GM18909 (cell line): Measurements from ENCODE around the gene TGFB2.

ENCODE experiments used
- ATAC-seq: cut with Tn5 transposase; IDR thresholded peaks from one replicate; pipeline ENCODE4 v1.9.1; 2021; ENCODE audit warnings: mild to moderate bottlenecking; ENCODE audit not compliant: unreplicated experiment, poor library complexity

Gene TGFB2

GRCh38 chr1:218382261-218382660, 37.1 kb downstream of the TGFB2 start:
- no peak for ATAC-seq

- no peak for ATAC-seq
Measured at GRCh38 chr1:218383051-218383450, 37.9 kb downstream of the TGFB2 start.

DNA sequence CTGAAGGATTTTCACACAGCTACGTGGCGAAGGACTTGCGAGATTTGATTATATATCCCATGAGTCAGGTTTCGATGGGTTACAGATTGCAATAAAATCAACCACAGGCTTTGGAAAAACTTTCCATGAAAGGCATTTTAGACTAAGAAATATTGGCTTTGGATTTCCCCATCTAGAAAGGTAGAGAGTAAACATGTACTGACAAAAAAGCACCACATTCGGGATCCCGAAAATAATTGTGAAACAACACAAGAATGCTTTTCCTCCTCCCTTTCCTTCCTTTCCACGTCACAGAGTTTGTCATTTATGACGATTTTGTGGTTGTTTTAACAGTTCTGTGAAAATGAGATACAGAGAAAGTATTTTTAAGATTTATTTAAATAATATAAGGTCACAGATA, 38.5 kb downstream of the TGFB2 start:
- ATAC-seq: no peak

DNA sequence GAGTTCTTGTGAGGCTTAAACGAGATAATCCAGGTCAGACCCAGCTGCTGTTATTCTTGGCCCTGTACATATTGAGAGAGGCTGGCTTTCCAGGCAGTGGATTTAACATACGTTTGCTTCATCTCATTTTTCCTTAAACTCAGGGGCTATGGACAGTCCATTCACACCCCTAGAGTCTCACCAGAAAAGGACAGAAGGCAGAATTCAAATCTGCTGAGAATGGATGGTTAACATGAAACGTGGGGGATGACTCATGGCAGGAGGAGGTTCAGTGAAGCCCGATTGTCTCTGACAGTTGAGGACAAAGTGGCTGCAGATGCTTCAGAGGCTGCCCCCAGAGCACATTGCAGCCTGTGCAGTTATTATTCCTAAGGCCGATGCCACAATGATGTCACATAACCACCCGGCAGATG, 39.5 kb downstream of the TGFB2 start:
- no peak for ATAC-seq

GRCh38 chr1:218388591-218388990, 43.5 kb downstream of the TGFB2 start:
- ATAC-seq: no peak

- ATAC-seq: no peak
Measured at GRCh38 chr1:218390618-218391017, 45.5 kb downstream of the TGFB2 start.

- ATAC-seq: no peak
Measured at GRCh38 chr1:218392780-218393179, 47.6 kb downstream of the TGFB2 start.

DNA sequence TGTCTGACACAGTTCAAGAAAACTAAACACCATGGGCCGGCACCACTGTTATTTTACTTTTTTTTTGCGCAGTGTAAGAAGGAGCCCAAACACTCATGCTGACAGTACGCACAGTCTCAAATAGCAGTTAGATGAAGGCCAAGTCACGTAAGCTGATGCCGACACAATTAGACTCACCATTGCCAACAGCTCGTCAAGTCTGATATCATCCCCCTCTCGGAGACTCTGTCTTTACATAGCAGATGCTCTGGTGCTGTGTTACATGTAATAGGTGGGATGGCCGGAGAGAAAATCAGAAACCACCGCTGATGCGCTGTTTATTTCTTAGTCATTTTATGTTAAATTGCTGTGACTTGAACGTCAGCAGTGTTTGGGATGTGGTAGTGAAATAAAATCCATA, 49.3 kb downstream of the TGFB2 start:
- ATAC-seq: no peak

- no peak for ATAC-seq
Measured at GRCh38 chr1:218394989-218395388, 49.9 kb downstream of the TGFB2 start.

- ATAC-seq: no peak
Measured at GRCh38 chr1:218395916-218396315, 50.8 kb downstream of the TGFB2 start.

DNA sequence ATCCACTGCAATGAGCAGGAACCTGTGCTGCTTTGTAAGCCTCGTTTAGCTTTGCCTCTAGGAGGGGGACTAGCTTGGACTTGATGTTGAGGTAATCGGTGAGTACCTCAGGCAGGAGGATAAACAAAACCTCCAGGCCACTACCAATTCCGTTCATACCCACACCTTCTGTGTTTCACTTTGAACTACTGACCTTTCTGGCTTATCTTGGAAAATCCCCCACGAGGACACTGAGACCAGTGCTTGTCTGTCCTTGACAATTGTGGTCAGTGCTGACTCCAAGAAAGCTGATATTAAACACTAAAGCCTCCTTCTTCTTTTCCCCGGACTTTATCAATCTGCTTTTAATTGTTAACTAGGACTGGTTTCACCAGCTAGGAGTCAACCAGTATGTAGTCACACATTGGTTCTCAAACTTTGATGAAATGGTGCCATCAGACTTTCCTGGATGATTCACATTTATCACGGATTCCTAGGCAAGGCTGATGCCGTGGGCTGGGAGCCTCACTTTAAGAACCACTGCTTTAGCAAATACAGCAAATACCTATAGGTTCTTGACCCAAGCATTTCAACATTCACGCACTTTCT, 52.7 kb downstream of the TGFB2 start:
- no peak for ATAC-seq

DNA sequence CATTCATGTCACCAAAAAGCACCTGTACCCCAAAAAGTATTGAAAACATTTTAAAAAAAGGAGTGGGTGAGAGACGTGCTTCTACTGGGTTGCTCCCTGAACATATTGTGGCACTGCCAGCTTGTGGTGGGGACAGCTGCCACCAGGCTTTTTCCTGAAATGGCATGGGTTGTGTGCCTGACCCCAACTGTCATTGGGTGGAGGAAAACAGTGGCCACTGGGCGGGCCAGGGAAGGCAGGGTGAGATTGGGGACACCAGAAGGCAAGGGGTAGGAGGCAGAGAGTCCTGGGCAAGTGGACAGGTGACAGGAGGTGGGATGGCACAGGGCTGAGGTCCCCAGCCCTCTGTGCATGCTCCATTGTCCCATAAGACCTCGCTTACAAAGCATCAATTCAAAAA, 55.5 kb downstream of the TGFB2 start:
- ATAC-seq: no peak

GRCh38 chr1:218401441-218401997, 56.4 kb downstream of the TGFB2 start:
- ATAC-seq: no peak

GRCh38 chr1:218401998-218402785, 57.1 kb downstream of the TGFB2 start:
- no peak for ATAC-seq

DNA sequence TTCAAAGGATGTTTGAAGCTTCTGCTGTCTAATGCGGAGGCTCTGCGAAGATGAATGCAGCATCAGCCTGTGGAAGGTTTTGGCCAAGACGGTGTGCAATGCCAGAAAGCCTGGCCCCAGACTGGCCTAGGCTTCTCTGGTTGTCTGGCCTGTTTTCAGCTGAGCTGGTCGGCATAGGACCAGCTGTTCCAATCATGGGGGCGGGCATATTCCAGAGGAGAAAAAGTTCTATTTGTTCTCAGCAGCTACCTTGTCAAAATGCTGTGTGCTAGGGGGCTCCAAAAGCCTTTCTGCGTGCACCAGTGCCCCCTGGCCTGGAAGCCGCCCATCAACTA, 57.6 kb downstream of the TGFB2 start:
- no peak for ATAC-seq

DNA sequence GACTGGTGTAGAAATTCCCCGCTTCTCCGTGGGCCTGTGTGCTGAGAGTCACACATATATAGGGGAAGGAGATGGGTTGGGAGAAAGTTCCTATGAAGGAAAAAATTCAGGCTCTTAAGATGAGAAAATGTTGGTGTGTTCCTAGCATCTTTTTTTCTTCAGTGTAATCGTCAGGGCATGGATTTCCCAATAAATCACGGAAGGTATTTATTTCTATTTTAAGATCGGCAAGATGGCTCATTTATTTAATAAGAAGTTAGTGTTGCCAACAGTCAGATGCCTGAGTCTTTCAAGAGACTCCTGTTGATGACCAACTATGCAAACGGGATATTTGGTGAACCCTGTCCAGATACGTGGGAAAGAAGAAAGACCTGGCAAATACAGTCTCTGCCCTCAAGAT, 58.2 kb downstream of the TGFB2 start:
- no peak for ATAC-seq

- no peak for ATAC-seq
Measured at GRCh38 chr1:218407630-218408029, 62.5 kb downstream of the TGFB2 start.

DNA sequence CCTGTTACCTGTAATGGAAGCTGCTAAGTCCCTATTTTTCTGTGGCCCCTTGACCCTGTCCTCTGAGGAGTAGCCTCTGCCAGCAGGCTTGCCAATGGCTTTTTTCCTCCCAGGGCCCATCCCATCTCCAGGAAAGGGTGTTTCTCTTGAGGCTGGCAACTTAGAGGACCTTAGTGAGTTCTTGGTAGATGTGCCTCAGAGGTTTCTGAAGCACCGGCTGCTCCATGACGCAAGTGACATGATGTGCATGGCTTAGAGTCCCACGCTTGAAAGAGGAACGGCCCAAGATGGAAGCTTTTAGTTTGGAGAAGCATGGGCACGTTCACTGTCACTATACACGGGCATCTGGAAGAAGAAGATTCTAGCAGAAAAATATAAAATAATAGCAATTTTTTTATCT, 63.0 kb downstream of the TGFB2 start:
- ATAC-seq: no peak

DNA sequence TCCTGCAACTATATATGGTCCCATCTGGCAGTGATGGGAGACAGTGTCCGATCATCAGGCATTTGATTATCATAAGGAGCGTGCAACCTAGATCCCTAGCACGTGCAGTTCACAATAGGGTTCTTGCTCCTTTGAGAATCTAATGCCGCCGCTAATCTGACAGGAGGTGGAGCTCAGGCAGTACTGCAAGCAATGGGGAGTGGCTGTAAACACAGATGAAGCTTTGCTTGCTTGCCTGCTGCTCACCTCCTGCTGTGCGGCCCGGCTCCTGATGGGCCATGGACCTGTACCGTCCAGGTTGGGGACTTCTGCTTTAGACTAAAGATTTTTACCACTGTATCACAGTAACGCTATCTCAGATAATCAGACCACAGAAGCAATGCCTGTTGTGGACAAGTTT, 63.8 kb downstream of the TGFB2 start:
- ATAC-seq: no peak

DNA sequence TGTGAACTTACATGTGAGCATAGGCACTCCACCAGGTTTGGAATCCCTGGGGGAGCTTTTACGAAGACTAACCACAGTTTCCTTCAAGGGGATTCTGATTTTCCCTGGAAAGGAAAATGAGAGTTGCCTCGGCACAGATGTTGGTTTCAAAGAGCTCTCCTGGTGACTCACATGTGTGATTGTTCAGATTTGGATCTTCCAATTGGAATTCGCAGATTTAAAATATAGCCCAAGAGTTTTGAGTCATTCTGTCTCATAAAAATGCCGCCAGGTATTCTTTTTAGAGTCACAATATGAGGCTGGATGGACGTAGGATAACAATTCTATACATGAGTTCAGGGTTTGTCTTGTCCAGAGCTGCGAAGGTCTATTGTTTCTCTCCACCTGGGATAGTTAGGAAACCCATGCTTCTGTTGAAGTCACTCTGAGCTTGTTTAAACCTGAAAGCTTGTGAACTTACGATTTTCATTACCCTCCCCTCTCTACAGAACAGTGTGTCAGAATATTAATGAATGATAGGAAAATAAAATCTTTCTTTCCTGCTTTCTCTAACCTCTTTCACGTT, 64.9 kb downstream of the TGFB2 start:
- no peak for ATAC-seq

- no peak for ATAC-seq
Measured at GRCh38 chr1:218411101-218411500, 66.0 kb downstream of the TGFB2 start.

- no peak for ATAC-seq
Measured at GRCh38 chr1:218412171-218412570, 67.0 kb downstream of the TGFB2 start.
